Glomerular visceral epithelial cell (primary cell): ENCODE data around the gene EXTL2.
A peak's percentile ranks its signal among the peaks of the same experiment; 100 is the strongest.
"Not testable (repeated sequence)": the region's sequence is repeated elsewhere in the genome, so short reads cannot be mapped to it uniquely, and the experiment has no call there.

ENCODE experiments used
- DNase-seq: peaks from one replicate; pipeline ENCODE4 v3.0.0-alpha.2; 2016; ENCODE audit errors: extremely low spot score

EXTL2 gene

GRCh38 chr1:100902365-100902764 is 7.7 kb upstream of the EXTL2 start:
- DNase-seq = no peak

DNA sequence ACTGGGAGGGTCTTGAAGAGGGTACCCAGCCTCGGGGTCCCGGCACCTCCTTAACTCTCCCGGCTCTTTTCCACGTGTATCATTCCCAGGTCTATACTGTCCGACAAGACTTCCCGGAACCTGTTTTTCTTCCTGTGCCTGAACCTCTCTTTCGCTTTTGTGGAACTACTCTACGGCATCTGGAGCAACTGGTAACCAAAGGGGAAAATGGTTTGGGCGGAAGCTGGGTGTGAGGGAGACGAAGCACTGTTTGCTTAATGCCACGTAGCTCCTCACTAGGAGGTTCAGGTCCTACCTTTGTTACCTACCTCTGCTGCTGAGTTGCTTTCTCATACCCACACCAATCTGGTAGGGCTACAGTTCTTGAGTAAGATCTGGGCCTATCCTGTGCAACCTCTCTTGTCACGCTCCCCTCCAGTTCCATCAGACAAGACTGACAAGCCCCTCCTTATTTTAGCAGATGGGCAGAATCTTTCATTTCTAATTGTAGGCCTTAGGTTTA is 1.9 kb upstream of the EXTL2 start:
- peak; percentile 55 for DNase-seq

DNA sequence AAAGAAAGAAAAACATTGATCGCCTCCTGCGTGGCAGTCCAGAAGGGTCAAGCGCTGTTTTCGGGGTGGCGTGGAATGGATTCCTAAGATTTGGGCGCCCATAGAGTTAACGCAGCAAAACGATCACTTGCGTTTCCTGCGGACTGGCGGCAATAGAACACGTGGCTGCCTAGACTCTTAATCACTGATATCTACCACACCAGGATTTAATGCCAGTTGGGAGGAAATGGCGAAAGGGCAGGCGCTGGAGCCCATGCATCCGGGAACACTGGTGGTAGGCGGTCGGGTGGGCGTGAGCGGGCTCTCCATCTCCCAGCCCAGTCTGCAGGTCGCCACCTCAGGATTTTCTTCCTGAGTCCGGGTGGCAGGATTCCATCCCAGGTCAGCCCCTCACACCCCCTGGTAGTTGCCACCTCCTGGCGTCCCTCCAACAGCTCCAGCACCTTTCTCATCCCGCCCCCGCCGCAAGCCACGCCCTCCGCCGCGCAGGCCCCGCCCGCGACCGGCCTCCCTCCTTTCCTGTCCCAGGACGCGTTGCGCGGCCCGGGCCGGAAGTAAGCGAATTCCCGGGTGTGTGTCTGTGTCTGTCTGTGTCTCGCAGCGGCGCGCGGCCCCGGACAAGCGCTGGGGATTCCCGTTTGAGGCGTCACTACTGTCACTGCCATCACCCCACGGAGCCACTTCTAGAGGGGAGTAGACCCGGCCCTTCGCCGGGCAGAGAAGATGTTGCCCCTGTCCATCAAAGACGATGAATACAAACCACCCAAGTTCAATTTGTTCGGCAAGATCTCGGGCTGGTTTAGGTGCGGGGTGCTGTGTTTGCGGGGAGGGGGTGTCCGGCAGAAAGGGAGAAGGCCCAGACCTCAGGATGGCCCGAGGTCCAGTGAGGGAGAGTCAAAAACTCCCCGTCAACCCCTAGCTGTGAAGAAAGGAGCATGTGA is 1.2 kb upstream of the EXTL2 start, which contains the start of gene SLC30A7:
SLC30A7 (plus strand) TSS at position 551 of the 941 bp plus-strand sequence; CDS start at position 724, 173 bp downstream.
- peak; percentile 96 for DNase-seq

DNA sequence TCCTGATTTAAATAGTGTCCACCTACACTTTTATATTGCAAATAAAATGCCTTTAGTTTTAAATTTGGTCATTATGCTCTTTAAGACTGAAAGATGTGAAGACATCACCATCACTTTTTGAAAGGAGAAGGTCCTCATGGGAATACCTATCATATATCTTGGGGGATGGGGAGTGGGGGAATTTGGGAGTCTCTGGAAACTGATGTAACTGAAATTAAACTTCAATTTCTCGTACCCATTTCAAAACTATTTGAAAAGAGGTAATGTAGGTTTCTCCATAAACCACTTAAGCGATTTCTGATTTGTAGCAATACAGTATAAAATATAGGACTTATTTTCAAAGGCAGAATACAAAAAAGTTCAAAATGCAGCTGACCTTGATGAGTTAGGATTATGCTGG is 924 bp downstream of the EXTL2 start:
- no peak for DNase-seq

- no peak for DNase-seq
Measured at GRCh38 chr1:100892554-100892953, 2.1 kb downstream of the EXTL2 start.

GRCh38 chr1:100891380-100891779 is 3.3 kb downstream of the EXTL2 start:
- no peak for DNase-seq

DNA sequence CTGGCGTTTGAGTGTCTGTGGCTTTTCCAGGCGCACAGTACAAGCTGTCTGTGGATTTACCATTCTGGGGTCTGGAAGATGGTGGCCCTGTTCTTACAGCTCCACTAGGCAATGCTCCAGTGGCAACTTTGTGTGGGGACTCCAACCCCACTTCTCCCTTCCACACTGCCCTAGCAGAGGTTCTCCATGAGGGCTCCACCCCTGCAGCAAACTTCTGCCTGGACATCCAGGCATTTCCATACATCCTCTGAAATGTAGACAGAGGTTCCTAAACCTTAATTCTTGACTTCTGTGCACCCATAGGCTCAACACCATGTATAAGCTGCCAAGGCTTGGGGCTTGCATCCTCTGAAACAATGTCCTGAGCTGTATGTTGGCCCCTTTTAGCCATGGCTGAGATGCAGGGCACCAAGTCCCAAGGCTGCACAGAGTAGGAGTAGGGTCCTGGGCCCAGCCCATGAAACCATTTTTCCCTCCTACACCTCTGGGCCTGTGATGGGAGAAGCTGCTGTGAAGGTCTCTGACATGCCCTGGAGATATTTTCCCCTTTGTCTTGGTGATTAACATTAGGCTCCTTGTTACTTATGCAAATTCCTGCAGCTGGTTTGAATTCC is 4.7 kb downstream of the EXTL2 start:
- DNase-seq = not testable (repeated sequence)

DNA sequence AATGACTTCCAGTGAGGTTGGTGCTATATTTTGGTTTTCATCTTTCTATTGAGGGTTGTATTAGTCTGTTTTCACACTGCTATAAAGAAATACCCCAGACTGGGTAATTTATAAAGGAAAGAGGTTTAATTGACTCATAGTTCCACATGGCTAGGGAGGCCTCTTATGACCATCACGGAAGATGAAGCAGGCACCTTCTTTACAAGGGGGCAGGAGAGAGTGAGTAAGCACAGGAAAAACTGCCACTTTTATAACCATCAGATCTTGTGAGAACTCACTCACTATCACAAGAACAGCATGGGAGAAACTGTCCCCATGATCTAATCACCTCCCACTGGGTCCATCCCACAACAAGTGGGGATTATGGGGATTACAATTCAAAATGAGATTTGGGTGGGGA is 5.6 kb downstream of the EXTL2 start:
- not testable (repeated sequence) for DNase-seq

DNA sequence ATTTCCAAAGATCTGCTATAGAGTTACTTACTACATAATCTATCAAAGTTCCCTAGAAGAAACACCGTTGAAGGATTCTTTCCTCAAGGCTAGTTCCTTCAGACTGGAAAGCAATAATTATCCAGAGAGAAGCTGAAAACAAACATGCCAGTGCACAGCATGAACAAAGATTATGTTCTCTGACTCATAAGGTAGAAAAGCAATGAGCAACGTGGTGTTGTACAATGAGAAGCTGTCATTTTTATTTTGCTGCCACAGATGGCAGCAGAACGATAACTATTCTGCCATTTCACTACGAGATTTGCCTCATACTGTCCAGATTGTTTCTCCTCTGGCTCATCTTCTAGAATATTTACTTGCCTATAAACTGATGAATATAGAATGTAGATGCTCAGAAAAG is 10.7 kb downstream of the EXTL2 start:
- DNase-seq = peak; percentile 36

GRCh38 chr1:100882698-100883097 is 11.9 kb downstream of the EXTL2 start:
- no peak for DNase-seq

DNA sequence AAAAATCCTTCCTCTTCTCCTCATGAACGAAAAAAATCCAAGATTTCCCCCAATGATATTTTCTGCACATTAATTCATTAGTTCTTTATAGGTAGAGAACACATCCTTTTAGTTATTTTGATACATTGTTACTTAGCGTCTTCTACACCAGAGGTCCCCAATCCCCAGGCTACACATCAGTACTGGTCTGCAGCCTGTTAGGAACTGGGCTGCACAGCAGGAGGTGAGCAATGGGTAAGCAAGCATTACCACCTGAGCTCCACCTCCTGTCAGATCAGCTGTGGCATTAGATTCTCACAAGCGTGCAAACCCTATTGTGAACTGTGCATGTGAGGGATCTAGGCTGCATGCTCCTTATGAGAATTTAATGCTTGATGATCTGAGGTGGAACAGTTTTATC is 13.0 kb downstream of the EXTL2 start:
- DNase-seq = no peak

DNA sequence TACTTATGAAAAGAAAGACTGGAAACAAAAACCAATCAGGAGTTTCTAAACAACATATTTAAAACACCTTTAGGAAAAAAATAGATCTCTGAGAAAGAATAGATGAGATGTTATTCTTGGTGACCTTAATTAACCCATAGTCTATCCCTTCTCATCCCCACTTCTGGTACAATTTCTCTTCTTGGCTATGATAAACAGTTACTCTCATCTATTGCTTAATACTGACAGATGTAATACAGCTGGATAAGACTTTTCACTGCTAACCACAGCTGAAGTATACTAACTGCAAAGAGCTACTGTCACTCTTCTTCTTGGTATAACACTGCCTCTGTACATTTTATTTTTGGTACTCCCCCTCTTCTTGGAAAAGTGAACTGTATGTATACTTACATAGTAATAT is 15.2 kb downstream of the EXTL2 start:
- no peak for DNase-seq

DNA sequence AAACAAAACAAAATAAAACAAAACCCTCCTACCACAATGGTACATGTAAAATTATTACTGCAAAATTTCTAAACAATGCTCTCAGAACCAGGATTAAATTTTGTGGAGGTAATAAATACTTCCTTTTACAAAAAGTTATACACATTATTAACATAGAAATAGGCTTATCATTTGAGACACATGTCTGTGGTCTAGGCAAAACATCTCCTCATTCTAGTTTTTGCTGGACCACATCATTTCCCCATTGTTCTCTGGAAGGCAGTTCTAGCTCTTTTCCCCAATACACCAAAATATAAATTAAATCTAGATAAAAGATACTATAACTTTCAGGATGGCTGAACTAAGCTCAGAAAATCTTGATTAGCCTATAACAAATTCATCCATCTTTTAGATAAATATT is 18.4 kb downstream of the EXTL2 start:
- no peak for DNase-seq

GRCh38 chr1:100875228-100875627 is 19.4 kb downstream of the EXTL2 start:
- DNase-seq = no peak

DNA sequence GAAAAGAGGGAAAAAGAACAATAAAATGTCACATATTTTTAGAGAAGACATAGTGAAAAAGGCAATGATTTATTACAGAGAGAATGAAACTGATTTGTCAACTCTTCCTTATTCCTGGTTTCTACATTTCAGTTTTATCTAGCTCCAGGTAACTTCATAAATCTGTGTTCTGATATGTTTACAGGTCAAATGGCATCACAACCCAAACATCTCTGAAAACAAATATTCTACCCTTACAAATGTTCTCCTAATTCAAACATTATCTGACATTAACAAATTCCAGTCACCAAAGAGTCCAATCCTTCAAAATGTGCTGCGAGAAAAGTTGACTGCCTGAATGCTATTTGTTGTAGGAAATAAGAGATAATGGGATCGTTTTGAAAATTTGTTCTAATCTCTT is 20.2 kb downstream of the EXTL2 start:
- no peak for DNase-seq

DNA sequence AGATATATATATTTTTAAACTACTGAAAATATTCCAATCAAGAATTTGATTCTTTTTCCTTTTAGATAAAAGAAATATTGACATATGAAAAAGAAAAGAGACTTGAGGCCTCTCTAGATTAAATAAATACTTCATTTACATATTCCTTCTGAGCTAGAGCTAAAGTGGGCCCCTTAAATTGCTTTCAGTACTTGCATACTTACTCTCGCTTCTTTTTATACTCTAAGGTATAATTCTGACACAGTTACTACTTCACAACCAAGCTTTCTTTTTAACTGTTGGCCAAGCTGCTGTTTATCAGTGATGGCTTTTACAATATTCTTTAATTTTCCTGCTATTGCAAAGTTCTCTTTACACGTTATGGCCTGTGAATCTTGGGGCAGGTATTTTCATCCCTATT is 24.6 kb downstream of the EXTL2 start:
- DNase-seq = no peak

DNA sequence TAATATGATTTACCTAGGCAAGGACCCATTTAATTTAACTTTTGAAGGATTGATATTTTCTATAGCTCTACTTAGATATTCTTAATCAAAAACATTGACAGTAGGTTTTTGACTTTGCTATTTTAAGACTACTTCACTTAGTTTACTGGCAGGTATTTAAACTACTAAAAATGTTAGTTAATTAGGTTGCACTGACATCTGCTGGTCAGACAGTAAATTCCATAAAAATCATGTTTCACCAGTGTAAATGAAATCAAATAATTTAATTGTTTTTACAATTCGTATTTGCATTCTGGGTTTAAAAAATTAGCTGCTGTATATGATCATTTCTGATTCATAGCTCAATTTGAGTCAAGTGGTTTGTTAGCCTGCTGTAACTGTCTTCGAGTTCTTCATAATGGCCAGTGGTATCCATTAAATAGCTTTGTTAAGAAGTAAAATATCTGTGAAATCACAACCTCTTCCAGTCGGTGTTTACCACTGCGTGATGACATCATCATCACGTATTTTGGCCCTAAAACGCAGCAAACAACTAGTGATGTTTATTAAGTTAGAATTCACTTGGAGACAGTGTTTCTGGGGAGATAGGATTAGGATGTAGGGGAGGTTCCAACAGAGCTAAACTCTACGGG is 26.2 kb downstream of the EXTL2 start:
- DNase-seq = peak; percentile 63

DNA sequence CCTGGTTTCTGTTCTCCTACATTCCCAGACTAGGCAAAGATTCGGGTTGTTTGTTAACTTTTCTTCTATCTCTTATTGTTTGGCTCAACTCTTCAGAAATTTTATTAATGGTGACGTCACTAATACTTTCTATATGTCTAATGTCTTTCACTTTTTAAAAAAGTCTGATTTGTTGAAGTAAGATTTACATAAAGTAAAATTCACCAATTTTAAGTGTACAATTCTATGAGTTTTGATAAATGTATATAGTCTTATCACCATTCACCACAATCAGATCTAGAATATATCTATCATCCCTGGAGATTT is 27.8 kb downstream of the EXTL2 start:
- DNase-seq = no peak

DNA sequence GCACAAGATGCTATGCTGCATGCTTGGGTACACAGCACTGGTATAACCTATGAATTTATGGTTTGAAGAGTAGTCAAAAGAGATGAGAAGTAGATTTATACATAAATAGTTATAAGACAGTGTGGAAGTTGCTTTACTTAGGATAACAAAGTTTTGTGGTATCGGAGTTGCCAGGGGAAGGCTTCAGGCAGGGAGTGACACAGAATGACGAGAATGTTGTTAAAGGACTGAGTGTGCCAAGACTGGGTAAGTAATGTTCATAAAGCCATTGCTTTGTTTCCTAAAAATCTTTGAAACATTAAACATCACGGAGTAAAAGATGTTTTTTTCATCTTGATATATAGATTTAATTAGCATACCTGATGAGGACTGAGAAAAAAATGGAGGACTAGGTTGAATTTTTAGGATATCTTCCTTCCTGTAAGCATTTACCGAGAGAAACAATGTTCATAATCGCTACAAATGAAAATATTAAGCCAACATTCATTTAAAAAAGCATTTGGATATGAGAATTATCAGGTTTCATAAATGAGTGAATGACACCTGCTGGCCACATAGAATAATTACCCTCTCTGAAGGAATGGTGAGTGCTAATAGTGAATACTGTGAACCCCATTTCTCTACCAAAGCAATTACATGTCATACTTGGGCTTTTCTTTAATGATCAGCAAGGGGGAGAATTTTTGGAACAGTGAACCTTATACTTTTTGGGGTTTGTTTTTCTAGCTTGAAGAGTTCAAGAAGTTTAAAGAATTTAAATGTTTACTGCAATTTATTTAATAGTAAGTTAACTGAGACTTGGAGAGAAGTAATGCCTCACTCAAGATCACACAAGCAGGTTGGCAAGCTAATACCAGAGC is 28.4 kb downstream of the EXTL2 start:
- DNase-seq = peak; percentile 53

DNA sequence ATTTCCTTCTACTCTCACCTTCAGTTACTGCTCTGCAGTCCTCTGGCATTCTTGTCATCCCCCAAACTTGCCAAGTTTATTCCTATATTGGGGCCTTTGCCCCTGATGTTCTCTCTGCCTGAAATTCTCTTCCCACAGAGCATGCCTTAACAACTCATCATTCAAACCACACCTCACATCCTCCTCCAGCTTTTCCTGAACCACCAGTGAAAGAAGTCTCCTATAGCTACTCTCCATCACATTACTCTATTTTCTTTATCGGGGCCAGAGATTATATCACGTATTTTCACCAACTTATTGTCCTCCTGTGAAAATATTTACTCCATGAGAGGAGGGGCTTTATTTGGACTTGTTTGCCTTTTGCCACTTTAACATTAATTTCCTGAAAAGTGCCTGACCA is 32.1 kb downstream of the EXTL2 start:
- DNase-seq = peak; percentile 23

GRCh38 chr1:100861379-100861778 is 33.3 kb downstream of the EXTL2 start:
- no peak for DNase-seq
